SU-DHL-6 (cell line): ENCODE results near the gene CDC42SE1.

ENCODE experiments used
- H2AFZ ChIP-seq: fragments of 200-600 bp; sonication (generic); 2 replicates; pipeline ENCODE4 v1.6.1; 2014; ENCODE audit warnings: low read depth, mild to moderate bottlenecking, moderate library complexity, mixed read lengths, antibody characterized with exemption, low read length; ENCODE audit not compliant: severe bottlenecking
- H3F3A ChIP-seq: fragments of 200-600 bp; shearing (Covaris generic); 2 replicates; pipeline ENCODE4 v1.6.0; 2016; ENCODE audit warnings: antibody characterized with exemption, mild to moderate bottlenecking; ENCODE audit not compliant: insufficient read depth
- H3K27ac ChIP-seq: fragments of 200-600 bp; sonication (generic); 2 replicates; pipeline ENCODE4 v1.5.1; 2016; ENCODE audit warnings: low read depth, mild to moderate bottlenecking, low read length, moderate library complexity, mixed read lengths
- H3K27me3 ChIP-seq: fragments of 200-600 bp; sonication (generic), shearing (Covaris generic); 2 replicates; pipeline ENCODE4 v1.6.0; 2014; ENCODE audit warnings: mild to moderate bottlenecking, low read length
- H3K36me3 ChIP-seq: fragments of 200-600 bp; sonication (generic); 2 replicates; pipeline ENCODE4 v1.6.1; 2014; ENCODE audit warnings: mild to moderate bottlenecking, low read length, mixed read lengths
- H3K4me2 ChIP-seq: fragments of 300-600, 200-600 bp; shearing (Covaris generic), sonication (generic); 2 replicates; pipeline ENCODE4 v1.6.0; 2014; ENCODE audit warnings: low read length, low read depth, mild to moderate bottlenecking; ENCODE audit not compliant: poor library complexity, severe bottlenecking
- H3K4me3 ChIP-seq: fragments of 200-600 bp; sonication (generic); 2 replicates; pipeline ENCODE4 v1.5.1; 2014; ENCODE audit warnings: antibody characterized with exemption, low read length, mild to moderate bottlenecking, mixed read lengths; ENCODE audit not compliant: insufficient read depth, poor library complexity, severe bottlenecking
- H3K79me2 ChIP-seq: fragments of 200-600 bp; sonication (generic); 2 replicates; pipeline ENCODE4 v1.6.1; 2014; ENCODE audit warnings: mild to moderate bottlenecking, low read length, moderate library complexity; ENCODE audit not compliant: insufficient read depth
- H3K9ac ChIP-seq: fragments of 200-600 bp; sonication (generic); 2 replicates; pipeline ENCODE4 v1.7.0; 2014; ENCODE audit warnings: mild to moderate bottlenecking, low read length
- H3K9me2 ChIP-seq: fragments of 200-600 bp; sonication (generic); replicated peaks from 2 replicates; pipeline ENCODE4 v1.6.1; 2014; ENCODE audit warnings: low read length; ENCODE audit not compliant: insufficient read depth
- H3K9me3 ChIP-seq: fragments of 200-600 bp; sonication (generic); 2 replicates; pipeline ENCODE4 v1.6.1; 2014; ENCODE audit warnings: low read length, mixed read lengths; ENCODE audit not compliant: insufficient read depth
- H4K20me1 ChIP-seq: fragments of 200-600 bp; sonication (generic); 2 replicates; pipeline ENCODE4 v1.6.1; 2014; ENCODE audit warnings: low read depth, mild to moderate bottlenecking, antibody characterized with exemption, low read length, moderate library complexity, mixed read lengths
- CTCF ChIP-seq: fragments of 200-600 bp; sonication (generic); IDR thresholded peaks from one replicate; pipeline ENCODE4 v1.5.1; 2017; ENCODE audit warnings: antibody characterized with exemption, mild to moderate bottlenecking, low read length, moderate library complexity; ENCODE audit not compliant: insufficient read depth, poor library complexity, severe bottlenecking
- EZH2phosphoT487 ChIP-seq: fragments of 200-600 bp; sonication (generic), shearing (Covaris generic); conservative IDR thresholded peaks from 2 replicates; pipeline ENCODE4 v1.6.1; 2018; ENCODE audit warnings: mild to moderate bottlenecking, antibody characterized with exemption, low read length, moderate library complexity, mixed read lengths

CDC42SE1 gene

GRCh38 chr1:151060657-151061421, 1.4 kb upstream of the CDC42SE1 start:
- peaks cover 17% of the 10 kb centered on the region for H3F3A ChIP-seq
- peak overlapping the region; percentile 83 for H3K4me2 ChIP-seq
- H3K9me3 ChIP-seq = no peaks in the 10 kb centered on the region
- no peak for TF ChIP-seq CTCF
- H3K4me3 ChIP-seq = peak overlapping the region; percentile 87
- H4K20me1 ChIP-seq = no peaks in the 10 kb centered on the region; the same call in 1 of the 2 replicates
- H3K36me3 ChIP-seq = no peaks in the 10 kb centered on the region
- peak overlapping the region; percentile 72 for H2AFZ ChIP-seq
- peak overlapping the region; percentile 95 for H3K9ac ChIP-seq
- H3K9me2 ChIP-seq = no peaks in the 10 kb centered on the region
- H3K79me2 ChIP-seq = peaks cover 50% of the 10 kb centered on the region
- H3K27me3 ChIP-seq = no peaks in the 10 kb centered on the region
- H3K27ac ChIP-seq = peak overlapping the region; percentile 74

GRCh38 chr1:151060007-151060656, 710 bp upstream of the CDC42SE1 start, which contains the start of gene MLLT11:
TSS of gene MLLT11 (plus strand) at chr1:151060397. CDS start at chr1:151067225, 6,828 bp downstream.
- H3K4me3 ChIP-seq = peak within 1 kb of the TSS; percentile 87
- H3K9ac ChIP-seq = peak within 1 kb of the TSS; percentile 95
- H3K9me3 ChIP-seq = no peaks in the 10 kb centered on the region
- H3K4me2 ChIP-seq = peak within 1 kb of the TSS; percentile 83
- H3K27me3 ChIP-seq = no peaks in the 10 kb centered on the region
- 0 out of 2 replicates have a peak, but pooled peaks cover 3% of the 10 kb centered on the region for H3K36me3 ChIP-seq
- no peaks in the 10 kb centered on the region for H3K9me2 ChIP-seq
- no peaks in the 10 kb centered on the region; the same call in 1 of the 2 replicates for H4K20me1 ChIP-seq
- H2AFZ ChIP-seq = peak within 1 kb of the TSS; percentile 72
- H3K27ac ChIP-seq = peak within 1 kb of the TSS; percentile 74
- peaks cover 15% of the 10 kb centered on the region for H3F3A ChIP-seq
- no peak for TF ChIP-seq CTCF
- TF ChIP-seq EZH2phosphoT487 = no peak
- peaks cover 52% of the 10 kb centered on the region for H3K79me2 ChIP-seq

GRCh38 chr1:151058692-151059091, 730 bp downstream of the CDC42SE1 start:
- H3F3A ChIP-seq = peaks cover 13% of the 10 kb centered on the region
- H3K9me2 ChIP-seq = no peaks in the 10 kb centered on the region
- peak overlapping the region; percentile 87 for H3K4me3 ChIP-seq
- H3K27ac ChIP-seq = peak overlapping the region; percentile 74
- no peaks in the 10 kb centered on the region; the same call in 1 of the 2 replicates for H4K20me1 ChIP-seq
- peak overlapping the region; percentile 95 for H3K9ac ChIP-seq
- TF ChIP-seq CTCF = no peak
- no peak for TF ChIP-seq EZH2phosphoT487
- H3K79me2 ChIP-seq = peaks cover 50% of the 10 kb centered on the region
- H2AFZ ChIP-seq = no peak overlapping the region
- H3K36me3 ChIP-seq = peaks cover 8% of the 10 kb centered on the region; the same call in 1 of the 2 replicates
- no peaks in the 10 kb centered on the region for H3K27me3 ChIP-seq
- H3K9me3 ChIP-seq = no peaks in the 10 kb centered on the region
- H3K4me2 ChIP-seq = peak overlapping the region; percentile 83
